Mesenchymal stem cell (in vitro differentiated cells and primary cell): ENCODE data around the gene SERBP1.

Experiments used
- DNase-seq: peaks from one replicate; pipeline ENCODE4 v3.0.0-alpha.2; 2013
- H2AFZ ChIP-seq: one replicate; pipeline ENCODE4 v1.6.1; 2013; ENCODE audit warnings: low read depth, mild to moderate bottlenecking, control low read depth, inconsistent platforms, low read length, moderate library complexity
- H2AK5ac ChIP-seq: 2 replicates; pipeline ENCODE4 v1.6.1; 2013; ENCODE audit warnings: low read length, moderate library complexity, mild to moderate bottlenecking, inconsistent platforms; ENCODE audit not compliant: severe bottlenecking
- H2BK120ac ChIP-seq: one replicate; pipeline ENCODE4 v1.6.1; 2013; ENCODE audit warnings: low read depth, mild to moderate bottlenecking, inconsistent platforms, low read length, moderate library complexity
- H2BK12ac ChIP-seq, 2 experiments: one replicate each; pipeline ENCODE4 v1.6.1; 2013; ENCODE audit warnings: inconsistent platforms in 2 of 2, low read length in 2 of 2, mild to moderate bottlenecking in 2 of 2, moderate library complexity in 2 of 2, control low read depth in 1 of 2
- H2BK15ac ChIP-seq: one replicate; pipeline ENCODE4 v1.6.1; 2013; ENCODE audit warnings: mild to moderate bottlenecking, low read depth, inconsistent platforms; ENCODE audit not compliant: poor library complexity, severe bottlenecking
- H2BK5ac ChIP-seq: 2 replicates; pipeline ENCODE4 v1.6.1; 2013; ENCODE audit warnings: low read depth, mild to moderate bottlenecking, low read length, control low read depth, inconsistent platforms; ENCODE audit not compliant: poor library complexity, severe bottlenecking
- H3K14ac ChIP-seq, 2 experiments: one replicate each; pipeline ENCODE4 v1.6.1; 2013; ENCODE audit warnings: inconsistent platforms in 2 of 2, low read length in 2 of 2, control low read depth in 1 of 2, mild to moderate bottlenecking in 1 of 2, moderate library complexity in 1 of 2
- H3K18ac ChIP-seq, 2 experiments: one replicate each; pipeline ENCODE4 v1.6.1; 2013; ENCODE audit warnings: inconsistent platforms in 2 of 2, low read length in 2 of 2, control low read depth in 1 of 2, low read depth in 1 of 2, mild to moderate bottlenecking in 1 of 2
- H3K23ac ChIP-seq, 2 experiments: one replicate each; pipeline ENCODE4 v1.6.1; 2013; ENCODE audit warnings: inconsistent platforms in 2 of 2, low read length in 2 of 2, mild to moderate bottlenecking in 2 of 2, moderate library complexity in 2 of 2, control low read depth in 1 of 2
- H3K27ac ChIP-seq: 2 replicates; pipeline ENCODE4 v1.5.1; 2013; ENCODE audit warnings: mild to moderate bottlenecking, moderate library complexity, low read length, control low read depth, inconsistent platforms; ENCODE audit not compliant: poor library complexity, severe bottlenecking
- H3K27me3 ChIP-seq, 2 experiments: 2 replicates each; pipeline versions ENCODE4 v1.6.1 to v1.7.0; 2013; ENCODE audit warnings: low read length in 2 of 2, mild to moderate bottlenecking in 2 of 2, moderate library complexity in 2 of 2, control low read depth in 1 of 2, inconsistent platforms in 1 of 2; ENCODE audit not compliant: control insufficient read depth in 1 of 2, insufficient read depth in 1 of 2
- H3K36me3 ChIP-seq, 2 experiments: 2 replicates each; pipeline versions ENCODE4 v1.6.1 to v1.7.0; 2013; ENCODE audit warnings: low read length in 2 of 2, control low read depth in 1 of 2, inconsistent platforms in 1 of 2, low read depth in 1 of 2, mild to moderate bottlenecking in 1 of 2; ENCODE audit not compliant: insufficient read depth in 2 of 2, control insufficient read depth in 1 of 2
- H3K4ac ChIP-seq, 2 experiments: one replicate each; pipeline ENCODE4 v1.6.1; 2013; ENCODE audit warnings: inconsistent platforms in 2 of 2, low read length in 2 of 2, mild to moderate bottlenecking in 2 of 2, moderate library complexity in 2 of 2, control low read depth in 1 of 2, low read depth in 1 of 2
- H3K4me1 ChIP-seq: 2 replicates; pipeline ENCODE4 v1.6.1; 2013; ENCODE audit warnings: low read depth, low read length, control low read depth; ENCODE audit not compliant: control insufficient read depth, insufficient read depth
- H3K4me2 ChIP-seq: 2 replicates; pipeline ENCODE4 v1.6.1; 2013; ENCODE audit warnings: low read length, mild to moderate bottlenecking, inconsistent platforms; ENCODE audit not compliant: poor library complexity, severe bottlenecking
- H3K4me3 ChIP-seq, 2 experiments: 2 replicates each; pipeline versions ENCODE4 v1.5.1 to v1.7.0; 2013; ENCODE audit warnings: low read length in 2 of 2, mild to moderate bottlenecking in 2 of 2, control low read depth in 1 of 2, low read depth in 1 of 2; ENCODE audit not compliant: insufficient read depth in 1 of 2
- H3K79me1 ChIP-seq: replicated peaks from 2 replicates; pipeline ENCODE4 v1.6.1; 2013; ENCODE audit warnings: mild to moderate bottlenecking, control low read depth, low read length, inconsistent platforms; ENCODE audit not compliant: poor library complexity, severe bottlenecking
- H3K9ac ChIP-seq: 2 replicates; pipeline ENCODE4 v1.7.0; 2013; ENCODE audit warnings: mild to moderate bottlenecking, low read length, moderate library complexity
- H3K9me3 ChIP-seq: 2 replicates; pipeline ENCODE4 v1.7.0; 2013; ENCODE audit warnings: mild to moderate bottlenecking, low read length; ENCODE audit not compliant: control insufficient read depth
- H4K8ac ChIP-seq: one replicate; pipeline ENCODE4 v1.6.1; 2013; ENCODE audit warnings: inconsistent platforms, mild to moderate bottlenecking, low read length, moderate library complexity
- H4K91ac ChIP-seq: one replicate; pipeline ENCODE4 v1.6.1; 2013; ENCODE audit warnings: mild to moderate bottlenecking, low read length, inconsistent platforms
- WGBS: methylation state at CpG from one replicate; pipeline ENCODE4 v1.1.7; 2013; ENCODE audit warnings: mixed read lengths; 5-methylcytosine and 5-hydroxymethylcytosine counted together

SERBP1 gene

DNA sequence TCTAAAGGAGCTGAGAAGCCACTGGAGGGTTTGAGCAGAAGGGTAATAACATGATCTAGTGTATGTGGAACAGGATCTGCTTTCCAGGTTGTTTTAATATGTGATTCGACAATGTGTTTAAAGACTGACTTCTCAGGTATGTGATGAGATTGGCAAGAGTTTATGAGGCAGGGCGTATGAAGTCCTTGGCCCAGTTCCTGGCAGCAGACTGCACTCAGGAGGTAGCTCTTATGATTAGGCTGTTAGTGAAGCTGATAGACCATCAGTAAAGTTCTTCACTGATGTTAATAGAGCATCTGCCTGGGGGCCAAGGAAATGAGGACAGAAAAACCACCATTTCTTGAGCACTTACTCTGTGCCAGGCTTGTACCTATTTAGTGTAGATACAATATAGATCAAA is 41.9 kb upstream of the SERBP1 start:
- Histone ChIP-seq H3K4me1 (no peaks in the 10 kb centered on the region), H3K4me3 (no peak overlapping the region), H3K27ac (no peak overlapping the region), H3K79me1 (no peaks in the 10 kb centered on the region), H3K27me3 (peaks cover 0 to 7% of the 10 kb centered on the region in 2 experiments), H3K18ac (no peak overlapping the region), H3K9ac (no peak overlapping the region), H3K4me2 (no peak overlapping the region), H2BK15ac (no peak overlapping the region), H4K8ac (no peak overlapping the region), H4K91ac (no peak overlapping the region), H2AFZ (no peak overlapping the region), H2BK12ac (no peak overlapping the region), H3K9me3 (no peaks in the 10 kb centered on the region), H2AK5ac (no peak overlapping the region), H2BK5ac (no peak overlapping the region), H3K36me3 (no peaks in the 10 kb centered on the region), H3K23ac (no peak overlapping the region), H3K4ac (no peak overlapping the region), H2BK120ac (no peak overlapping the region), H3K14ac (no peak overlapping the region)
- no peak for DNase-seq
- WGBS = 83% methylated on average over 2 of the region's 2 CpGs

DNA sequence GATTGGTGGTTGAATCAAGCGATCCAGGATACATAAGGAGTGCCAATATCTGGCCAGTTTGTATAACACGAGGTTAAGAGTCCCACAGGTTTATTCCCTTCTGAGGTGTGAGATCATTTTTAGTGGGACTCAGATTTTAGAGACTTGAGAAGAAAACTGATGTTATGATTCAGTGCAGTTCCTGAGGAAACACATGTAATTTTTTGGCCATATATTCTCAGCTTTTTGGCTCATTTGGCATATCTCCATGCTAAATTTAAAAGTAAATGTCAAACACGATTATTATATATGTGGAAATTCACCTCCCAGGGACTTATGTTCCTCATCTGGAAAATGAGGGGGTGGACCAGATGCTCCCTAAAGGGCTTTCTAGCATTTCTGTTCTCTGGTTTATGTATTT is 39.2 kb upstream of the SERBP1 start:
- no peaks in the 10 kb centered on the region for H3K9me3 ChIP-seq
- no peak overlapping the region for H3K18ac ChIP-seq
- no peaks in the 10 kb centered on the region for H3K36me3 ChIP-seq
- no peak overlapping the region for H2BK12ac ChIP-seq
- no peak overlapping the region for H3K27ac ChIP-seq
- no peak overlapping the region for H3K4ac ChIP-seq
- no peak overlapping the region for H3K4me2 ChIP-seq
- H2BK120ac ChIP-seq = no peak overlapping the region
- no peak overlapping the region for H2BK5ac ChIP-seq
- no peak overlapping the region for H3K4me3 ChIP-seq
- 77% methylated on average over 2 of the region's 3 CpGs for WGBS
- DNase-seq = no peak
- H2AK5ac ChIP-seq = no peak overlapping the region
- H3K9ac ChIP-seq = no peak overlapping the region
- peaks cover 0 to 16% of the 10 kb centered on the region in 2 experiments for H3K27me3 ChIP-seq
- no peaks in the 10 kb centered on the region for H3K79me1 ChIP-seq
- no peak overlapping the region for H3K14ac ChIP-seq
- H2BK15ac ChIP-seq = no peak overlapping the region
- H3K23ac ChIP-seq = no peak overlapping the region
- H4K91ac ChIP-seq = no peak overlapping the region
- no peak overlapping the region for H2AFZ ChIP-seq
- no peaks in the 10 kb centered on the region for H3K4me1 ChIP-seq
- H4K8ac ChIP-seq = no peak overlapping the region

DNA sequence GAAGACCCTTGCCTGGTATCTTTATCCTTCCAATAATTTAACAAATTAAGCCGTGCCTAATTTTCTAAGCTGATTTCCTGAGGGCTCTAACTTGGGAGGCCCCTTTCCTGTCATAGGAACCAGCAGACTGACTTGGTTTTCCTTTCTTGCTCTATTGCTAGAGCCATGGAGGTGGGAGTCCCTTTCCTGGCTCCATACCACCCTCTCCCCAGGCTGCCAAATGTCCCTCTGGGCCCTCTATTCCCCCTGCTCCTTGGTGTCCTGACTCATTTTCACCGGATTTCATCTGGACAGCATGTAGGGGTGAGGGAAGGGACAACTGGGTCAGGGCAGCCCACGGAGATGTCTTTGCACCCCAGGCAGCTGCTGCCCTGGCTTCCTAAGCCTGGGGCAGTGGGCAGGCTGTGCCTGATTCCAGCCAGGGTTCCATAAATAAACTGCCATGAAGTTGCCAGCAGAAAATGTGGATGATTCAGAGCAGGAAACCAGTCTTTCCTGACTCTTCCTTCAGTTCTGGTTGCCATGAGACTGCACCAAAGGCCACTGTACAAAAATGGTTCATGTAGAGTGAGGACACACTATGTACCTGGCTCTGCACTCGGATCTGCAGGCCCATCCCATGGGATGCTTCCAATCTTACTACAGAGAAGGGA is 38.0 kb upstream of the SERBP1 start:
- Histone ChIP-seq H3K36me3 (no peaks in the 10 kb centered on the region), H2BK15ac (no peak overlapping the region), H2BK12ac (no peak overlapping the region), H3K4me1 (no peaks in the 10 kb centered on the region), H3K23ac (no peak overlapping the region), H3K27me3 (peaks cover 4 to 16% of the 10 kb centered on the region in 2 experiments), H2BK120ac (no peak overlapping the region), H3K4me3 (no peak overlapping the region), H3K4ac (no peak overlapping the region), H3K9me3 (no peaks in the 10 kb centered on the region), H4K91ac (no peak overlapping the region), H2AK5ac (no peak overlapping the region), H2BK5ac (no peak overlapping the region), H3K4me2 (no peak overlapping the region), H4K8ac (no peak overlapping the region), H2AFZ (no peak overlapping the region), H3K27ac (no peak overlapping the region), H3K14ac (peak overlapping the region in 1 of 2 experiments; percentile 42), H3K9ac (no peak overlapping the region), H3K18ac (no peak overlapping the region), H3K79me1 (no peaks in the 10 kb centered on the region)
- 84% methylated on average over 4 of the region's 4 CpGs for WGBS
- DNase-seq = no peak

DNA sequence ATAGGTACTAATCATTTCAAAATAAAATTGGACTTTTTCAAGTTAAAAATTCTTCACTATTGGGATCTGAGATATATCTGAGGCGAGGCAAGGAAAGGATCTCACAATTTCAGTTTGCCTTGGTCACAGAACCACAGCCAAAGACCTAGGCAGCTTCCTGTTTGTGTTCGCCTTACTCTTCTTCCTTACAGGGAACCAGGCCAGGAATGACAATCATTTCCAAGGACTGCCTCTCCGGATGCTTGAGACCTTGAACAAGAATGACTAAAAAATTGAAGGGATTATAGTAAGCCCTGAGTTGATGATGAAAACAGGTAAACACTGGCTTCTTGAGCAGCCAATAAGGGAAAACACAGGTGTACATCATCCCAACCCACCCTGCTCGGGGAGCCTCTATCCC is 35.2 kb upstream of the SERBP1 start:
- Histone ChIP-seq H3K9me3 (no peaks in the 10 kb centered on the region), H3K14ac (no peak overlapping the region), H3K4me3 (no peak overlapping the region), H2BK5ac (no peak overlapping the region), H2BK12ac (no peak overlapping the region), H2AFZ (no peak overlapping the region), H3K9ac (no peak overlapping the region), H3K18ac (no peak overlapping the region), H2AK5ac (no peak overlapping the region), H3K4me2 (no peak overlapping the region), H3K36me3 (no peaks in the 10 kb centered on the region), H3K79me1 (no peaks in the 10 kb centered on the region), H4K8ac (no peak overlapping the region), H3K23ac (no peak overlapping the region), H3K27ac (no peak overlapping the region), H3K27me3 (peaks cover 5 to 9% of the 10 kb centered on the region in 2 experiments), H3K4me1 (no peaks in the 10 kb centered on the region), H3K4ac (no peak overlapping the region), H2BK120ac (no peak overlapping the region), H2BK15ac (no peak overlapping the region), H4K91ac (no peak overlapping the region)
- 94% methylated on average over 3 of the region's 4 CpGs for WGBS
- no peak for DNase-seq
